Fibroblast of skin of scalp (primary cell): ENCODE measurements around the gene TANC2. TPM values are rescaled to one million over a fixed set of nuclear protein-coding genes. Genes with fewer than 3 reads are reported as not detected.
A peak's percentile ranks its signal among the peaks of the same experiment; 100 is the strongest.

Experiments
- DNase-seq: peaks from one replicate; pipeline ENCODE4 v3.0.0-alpha.2; 2013
- polyA plus RNA-seq, 2 experiments: library from polyadenylated mRNA; unstranded; fragments of 120-200 nt; gene quantifications; one replicate each; pipeline ENCODE4 v1.2.1, GENCODE V29; 2013; ENCODE audit not compliant: insufficient read length in 2 of 2

TANC2 gene
- 14.7 TPM for polyA plus RNA-seq (2013, experiment 1 of 2; ENCODE audit: insufficient read length)
- 18.1 TPM for polyA plus RNA-seq (2013, experiment 2 of 2; ENCODE audit: insufficient read length)

GRCh38 chr17:62965686-62966425 is at the start of gene TANC2:
Gene TANC2, plus strand, starts transcription at chr17:62966235. Its CDS starts 43,325 bp downstream, at chr17:63009560.
- peak; percentile 88 for DNase-seq

- peak; percentile 22 for DNase-seq
Measured at GRCh38 chr17:62916684-62917571, 49.1 kb upstream of the TANC2 start.

DNA sequence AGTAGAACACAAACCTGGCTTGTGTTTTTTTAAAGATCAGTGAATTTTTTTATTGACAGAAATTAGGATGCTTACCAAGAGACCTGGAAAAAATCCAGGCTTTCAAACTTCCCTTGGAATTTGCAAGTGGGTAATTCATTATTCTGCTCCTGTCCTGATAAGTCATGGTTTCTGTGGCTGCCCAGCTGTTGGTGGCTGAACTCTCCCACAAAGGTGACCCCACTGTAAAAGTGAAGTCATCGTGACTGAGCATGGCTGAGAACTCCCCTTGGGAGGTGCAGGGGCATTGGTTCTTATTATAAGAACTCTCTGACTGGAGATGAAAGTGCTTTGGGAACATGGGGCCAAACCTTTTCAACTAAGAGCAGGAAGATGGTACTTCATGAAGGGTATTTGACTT is 46.6 kb upstream of the TANC2 start:
- DNase-seq = peak; percentile 12

DNA sequence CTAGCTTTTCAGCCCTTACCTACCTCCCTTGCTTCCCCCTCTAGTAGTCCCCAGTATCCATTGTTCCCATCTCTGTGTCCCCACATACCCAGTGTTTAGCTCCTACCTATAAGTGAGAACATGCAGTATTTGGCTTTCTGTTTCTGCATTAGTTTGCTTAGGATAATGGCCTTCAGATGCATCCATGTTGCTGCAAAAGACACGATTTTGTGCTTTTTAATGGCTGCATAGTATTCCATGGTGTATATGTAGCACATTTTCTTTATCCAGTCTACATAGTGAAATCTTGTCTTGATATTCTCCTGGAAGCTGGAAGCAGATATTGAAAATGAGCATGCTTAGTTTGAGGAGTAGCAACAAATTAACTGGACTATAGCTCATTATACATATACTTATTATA is 45.7 kb upstream of the TANC2 start:
- no peak for DNase-seq

DNA sequence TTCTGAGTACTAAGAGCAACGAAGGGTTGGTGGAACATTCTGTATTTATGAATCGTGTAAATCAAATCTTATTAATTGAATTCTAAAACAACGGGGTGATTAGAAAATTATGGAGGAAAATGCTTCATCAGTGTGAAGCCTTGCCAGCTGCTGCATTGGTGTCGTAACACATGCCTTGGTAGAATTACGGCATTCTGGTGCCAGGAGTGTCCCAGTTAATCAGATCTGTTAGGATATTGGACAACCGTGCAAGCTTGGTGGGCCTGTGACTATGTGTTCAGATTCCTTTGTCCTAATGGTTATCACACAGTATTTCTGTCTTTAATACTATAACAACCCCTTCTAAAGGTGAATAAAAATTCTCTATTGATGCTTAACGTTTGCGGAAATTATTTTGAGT is 44.2 kb upstream of the TANC2 start:
- no peak for DNase-seq

GRCh38 chr17:62923258-62924150 is 42.5 kb upstream of the TANC2 start:
- no peak for DNase-seq

DNA sequence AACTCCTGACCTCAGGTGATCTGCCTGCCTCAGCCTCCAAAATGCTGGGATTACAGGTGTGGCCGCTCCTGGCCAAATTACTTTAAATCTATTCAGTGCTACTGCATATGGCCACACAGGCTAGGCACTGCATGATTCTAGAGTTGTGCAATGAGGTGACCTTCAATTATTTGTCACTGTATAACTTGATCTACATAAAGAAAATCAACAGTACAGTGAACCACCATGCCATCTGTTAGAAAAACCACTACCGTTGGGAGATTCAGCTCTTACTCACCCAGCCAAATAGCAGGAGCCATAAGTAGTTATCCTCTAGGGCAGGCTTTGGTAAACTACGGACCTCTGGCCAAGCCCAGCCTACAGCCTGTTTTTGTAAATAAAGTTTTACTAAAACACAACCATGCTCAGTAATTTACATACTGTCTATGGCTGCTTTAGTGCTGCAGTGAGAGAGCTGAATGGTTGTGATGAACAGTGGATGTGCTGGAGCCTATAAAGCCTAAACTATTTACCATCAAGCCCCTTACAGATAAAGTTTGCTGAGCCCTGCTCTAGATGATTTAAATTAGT is 40.7 kb upstream of the TANC2 start:
- no peak for DNase-seq

- DNase-seq = no peak
Measured at GRCh38 chr17:62927083-62927482, 39.0 kb upstream of the TANC2 start.

GRCh38 chr17:62929320-62929719 is 36.7 kb upstream of the TANC2 start:
- no peak for DNase-seq

DNA sequence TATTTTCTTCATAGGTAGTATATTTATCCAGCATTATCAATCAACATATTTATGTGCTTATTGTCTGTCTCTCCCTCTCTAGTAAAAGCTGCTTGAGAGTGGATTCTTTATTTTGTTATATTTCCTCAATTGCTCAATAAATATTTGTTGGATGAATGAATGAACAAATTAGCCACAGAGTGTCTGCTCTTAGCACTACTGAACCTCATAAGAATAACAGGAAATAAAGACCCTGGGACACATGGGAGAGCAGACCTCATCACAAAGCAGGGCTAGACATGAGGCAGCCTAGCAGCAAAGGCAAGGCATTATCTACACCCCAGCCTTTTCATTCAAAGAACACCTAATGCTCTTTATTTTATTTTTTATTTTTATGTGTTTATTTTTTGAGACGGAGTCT is 34.9 kb upstream of the TANC2 start:
- DNase-seq = peak; percentile 22

GRCh38 chr17:62933501-62934385 is 32.3 kb upstream of the TANC2 start:
- DNase-seq = peak; percentile 40

- no peak for DNase-seq
Measured at GRCh38 chr17:62935098-62935497, 30.9 kb upstream of the TANC2 start.

DNA sequence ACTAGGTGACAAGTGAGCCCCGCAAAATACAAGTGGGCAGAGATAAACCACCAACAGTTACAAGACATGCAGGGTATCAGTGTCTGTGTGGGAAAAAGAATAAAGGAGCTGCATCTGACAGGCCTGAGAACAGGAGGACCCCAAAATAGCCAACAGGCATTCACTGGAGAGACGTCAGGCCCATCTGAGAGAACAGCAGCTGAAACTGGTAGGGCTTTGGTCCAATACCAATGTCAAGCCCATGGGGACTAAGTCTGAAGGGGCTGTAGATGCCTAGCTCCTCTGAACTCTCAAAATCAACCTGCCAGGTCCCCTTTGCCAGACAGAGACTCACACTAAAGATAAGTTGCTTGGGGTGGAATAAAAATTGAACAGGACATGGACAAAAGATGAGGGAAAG is 30.5 kb upstream of the TANC2 start:
- no peak for DNase-seq

DNA sequence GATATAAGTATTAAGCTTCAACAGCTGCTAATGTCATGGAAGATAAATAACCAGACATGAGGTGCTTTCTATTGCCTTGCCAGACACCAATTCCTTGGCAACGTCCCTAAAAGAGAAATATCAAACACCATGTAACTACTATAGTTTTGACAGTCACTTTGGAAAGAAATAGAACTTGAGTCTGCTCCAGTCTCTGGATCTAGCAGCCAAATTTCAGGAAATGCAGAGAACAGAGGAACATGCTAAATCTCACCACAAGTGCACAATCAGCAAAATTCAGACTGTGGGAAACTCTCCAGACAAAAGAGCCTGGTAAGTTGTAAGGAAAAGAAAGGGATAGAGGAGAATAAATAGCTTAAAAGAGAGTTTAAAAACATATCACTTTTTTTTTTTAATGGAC is 28.4 kb upstream of the TANC2 start:
- no peak for DNase-seq

GRCh38 chr17:62941358-62941991 is 24.6 kb upstream of the TANC2 start:
- DNase-seq = no peak

DNA sequence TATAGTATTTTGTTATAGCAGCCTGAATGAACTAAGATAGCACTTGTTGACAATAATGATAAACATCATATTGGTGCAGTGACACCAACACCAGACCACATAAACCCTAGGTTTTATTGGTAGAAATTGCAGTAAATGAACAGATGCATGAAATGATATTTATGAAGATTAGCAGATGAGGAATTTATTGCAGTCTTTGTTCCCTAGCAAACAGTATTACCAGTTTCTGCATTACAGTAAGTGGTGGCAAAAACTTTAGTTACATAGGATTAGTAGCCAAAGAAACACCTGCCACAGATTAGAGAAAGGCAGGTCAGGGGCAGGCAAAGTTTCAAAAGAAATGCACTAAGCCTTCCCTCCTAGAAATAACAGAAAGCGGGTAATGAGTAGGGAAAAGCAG is 17.7 kb upstream of the TANC2 start:
- no peak for DNase-seq

GRCh38 chr17:62949036-62949435 is 17.0 kb upstream of the TANC2 start:
- no peak for DNase-seq

DNA sequence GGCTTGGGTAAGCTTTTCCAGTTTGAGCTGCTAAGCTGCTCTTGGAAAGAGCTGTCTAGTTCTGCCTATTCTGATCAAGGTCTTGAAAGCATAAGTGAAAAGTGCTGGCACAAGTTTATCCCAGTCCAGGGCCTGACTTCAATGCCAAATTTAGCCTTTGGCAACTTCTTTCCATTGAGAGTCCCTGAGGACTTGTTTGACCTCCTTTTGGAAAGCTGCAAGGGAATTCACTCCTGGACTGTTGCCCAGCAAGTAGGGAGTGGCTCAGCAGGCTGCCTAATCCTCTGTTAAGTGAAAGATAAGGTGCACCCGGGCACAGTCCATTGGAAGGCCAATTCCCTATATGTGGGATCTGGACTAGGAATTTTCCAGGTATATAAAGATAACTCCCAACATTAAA is 16.0 kb upstream of the TANC2 start:
- peak; percentile 86 for DNase-seq

GRCh38 chr17:62955841-62956352 is 10.1 kb upstream of the TANC2 start:
- no peak for DNase-seq

DNA sequence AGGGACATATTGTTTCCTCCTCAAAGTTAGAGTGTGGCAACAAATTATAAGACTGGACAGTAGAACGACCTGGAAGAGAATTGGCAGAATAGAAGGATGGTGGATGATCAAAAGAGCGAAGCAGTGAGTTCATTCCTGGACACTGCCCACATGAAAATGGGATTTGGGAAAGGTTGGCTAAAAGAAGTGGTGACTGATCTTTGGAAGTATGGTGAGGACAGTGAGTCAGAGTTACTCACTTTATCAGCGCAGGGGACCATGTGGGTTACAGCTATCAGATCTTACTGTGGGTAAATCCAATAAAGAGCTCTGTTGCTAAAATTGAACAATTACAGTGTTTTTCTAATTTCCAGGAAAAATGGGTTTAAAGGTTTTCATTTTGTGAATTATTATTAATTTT is 2.7 kb upstream of the TANC2 start:
- DNase-seq = peak; percentile 58
